Thoracic aorta (tissue), 2 donors: ENCODE results near the gene RNF8. TPM values are rescaled to one million over a fixed set of nuclear protein-coding genes. Genes with fewer than 3 reads are reported as not detected.
"Not testable (repeated sequence)": the region's sequence is repeated elsewhere in the genome, so short reads cannot be mapped to it uniquely, and the experiment has no call there.

Experiments
- ATAC-seq: fragments of 150-250 bp; one replicate; pipeline ENCODE4 v1.8.0; 2017; ENCODE audit warnings: low read depth; ENCODE audit not compliant: insufficient number of reproducible peaks, low FRiP score
- DNase-seq: peaks from one replicate; pipeline ENCODE4 v3.0.0-alpha.2; 2020; ENCODE audit warnings: low spot score
- H3K27ac ChIP-seq, 2 donors: fragments of 200-600 bp; sonication (generic); 1 replicate in 1 of 2; 2 replicates in 1 of 2; pipeline ENCODE4 v1.5.1; 2016; ENCODE audit warnings: mild to moderate bottlenecking in 2 of 2, moderate library complexity in 2 of 2
- H3K27me3 ChIP-seq: fragments of 200-600 bp; sonication (generic); replicated peaks from 2 replicates; pipeline ENCODE4 v1.6.0; 2016; ENCODE audit warnings: mild to moderate bottlenecking; ENCODE audit not compliant: insufficient read depth
- H3K36me3 ChIP-seq: fragments of 200-600 bp; sonication (generic); one replicate; pipeline ENCODE4 v1.5.1; 2016
- H3K4me1 ChIP-seq, 2 donors: fragments of 200-600 bp; sonication (generic); 1 replicate in 1 of 2; 2 replicates in 1 of 2; pipeline versions ENCODE4 v1.5.1 to v1.6.0; 2016; ENCODE audit warnings: low read depth in 2 of 2, mild to moderate bottlenecking in 1 of 2; ENCODE audit not compliant: control insufficient read depth in 1 of 2
- H3K4me3 ChIP-seq: fragments of 200-600 bp; sonication (generic); 2 replicates; pipeline ENCODE4 v1.5.1; 2016; ENCODE audit warnings: mild to moderate bottlenecking
- H3K9me3 ChIP-seq: fragments of 200-600 bp; sonication (generic); 2 replicates; pipeline ENCODE4 v1.5.1; 2016
- CTCF ChIP-seq: fragments of 200-600 bp; sonication (generic); IDR thresholded peaks from one replicate; pipeline ENCODE4 v1.5.1; 2019; ENCODE audit warnings: antibody characterized with exemption
- total RNA-seq, 2 donors: library from RNA; depleted of rRNA; stranded (reverse); fragments of >200 nt; gene quantifications; one replicate each; pipeline versions ENCODE4 v1.1.0 to v1.2.3, GENCODE V29; 2016

Gene RNF8
- 10 to 100 TPM; 10.0 to 16.6 TPM for total RNA-seq

- peak within 1 kb of the TSS; percentile 95 for H3K4me3 ChIP-seq
- peak; percentile 65 for ATAC-seq
- DNase-seq = peak; percentile 67
- no peak for TF ChIP-seq CTCF
- no peaks in the 10 kb centered on the region for H3K36me3 ChIP-seq
- peak within 1 kb of the TSS; percentile 45 to 58 for H3K27ac ChIP-seq
- peaks cover 3 to 11% of the 10 kb centered on the region in 2 donors for H3K4me1 ChIP-seq
- no peaks in the 10 kb centered on the region for H3K9me3 ChIP-seq
- no peaks in the 10 kb centered on the region for H3K27me3 ChIP-seq
Measured at GRCh38 chr6:37353761-37354525, at the start of gene RNF8. Gene RNF8 (plus strand): TSS chr6:37353983. CDS start chr6:37354165, 182 bp downstream.

DNA sequence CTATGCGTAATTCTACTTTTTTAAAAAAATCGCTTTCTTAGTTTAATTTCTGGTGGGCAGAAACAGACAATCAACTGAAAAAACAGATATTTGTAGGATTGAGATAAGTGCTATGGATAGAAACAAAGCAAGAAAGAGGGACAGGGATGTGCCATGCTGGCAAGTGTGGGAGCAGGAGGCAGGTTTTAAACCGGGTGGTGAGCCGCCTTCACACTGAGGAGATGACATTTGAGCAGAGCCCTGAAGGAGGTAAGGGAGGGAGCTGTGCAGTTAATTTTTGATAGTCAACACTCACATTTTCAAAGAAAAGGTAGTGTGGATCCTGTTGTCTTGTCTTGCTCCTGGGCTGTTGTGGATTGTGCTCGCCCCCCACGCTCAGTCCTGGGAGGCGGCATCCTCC, 49.0 kb upstream of the RNF8 start:
- no peak for ATAC-seq
- peaks cover 11% of the 10 kb centered on the region for H3K36me3 ChIP-seq
- no peak for DNase-seq
- peaks cover 8 to 19% of the 10 kb centered on the region in 2 donors for H3K4me1 ChIP-seq
- TF ChIP-seq CTCF = no peak
- H3K4me3 ChIP-seq = no peak overlapping the region
- no peak overlapping the region for H3K27ac ChIP-seq
- H3K9me3 ChIP-seq = no peaks in the 10 kb centered on the region
- no peaks in the 10 kb centered on the region for H3K27me3 ChIP-seq

DNA sequence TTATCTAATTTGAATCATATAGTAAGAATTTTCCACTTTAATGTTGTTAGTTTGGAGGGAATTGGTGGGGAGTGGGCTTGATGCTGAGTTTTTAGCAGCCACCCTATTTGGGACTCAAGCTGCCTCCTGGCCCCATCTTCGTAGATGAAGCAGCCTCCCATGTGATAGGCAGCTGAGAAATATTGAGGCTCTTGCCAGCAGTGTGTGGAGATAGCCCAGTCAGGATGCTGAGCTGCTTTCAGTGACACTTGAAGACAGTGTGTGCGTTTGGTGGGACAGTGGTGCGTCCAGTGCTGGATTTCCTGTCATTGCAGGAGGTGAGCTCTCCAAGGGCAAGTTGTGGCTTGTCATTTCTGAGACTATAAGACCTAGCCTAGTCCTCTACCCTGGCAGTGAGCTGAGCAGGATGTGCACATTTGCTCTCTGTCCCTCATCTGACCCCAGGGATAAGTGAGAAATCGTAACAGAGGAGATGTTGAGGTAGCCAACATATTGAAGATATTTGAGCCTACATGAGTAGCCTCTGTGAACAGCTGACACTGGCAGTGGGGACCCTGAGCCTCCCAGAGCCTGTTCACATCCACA, 47.9 kb upstream of the RNF8 start:
- Histone ChIP-seq H3K4me1 (peaks cover 8 to 19% of the 10 kb centered on the region in 2 donors), H3K9me3 (no peaks in the 10 kb centered on the region), H3K27me3 (no peaks in the 10 kb centered on the region), H3K4me3 (no peak overlapping the region), H3K27ac (no peak overlapping the region), H3K36me3 (peaks cover 11% of the 10 kb centered on the region)
- DNase-seq (no peak), ATAC-seq (no peak)
- no peak for TF ChIP-seq CTCF

DNA sequence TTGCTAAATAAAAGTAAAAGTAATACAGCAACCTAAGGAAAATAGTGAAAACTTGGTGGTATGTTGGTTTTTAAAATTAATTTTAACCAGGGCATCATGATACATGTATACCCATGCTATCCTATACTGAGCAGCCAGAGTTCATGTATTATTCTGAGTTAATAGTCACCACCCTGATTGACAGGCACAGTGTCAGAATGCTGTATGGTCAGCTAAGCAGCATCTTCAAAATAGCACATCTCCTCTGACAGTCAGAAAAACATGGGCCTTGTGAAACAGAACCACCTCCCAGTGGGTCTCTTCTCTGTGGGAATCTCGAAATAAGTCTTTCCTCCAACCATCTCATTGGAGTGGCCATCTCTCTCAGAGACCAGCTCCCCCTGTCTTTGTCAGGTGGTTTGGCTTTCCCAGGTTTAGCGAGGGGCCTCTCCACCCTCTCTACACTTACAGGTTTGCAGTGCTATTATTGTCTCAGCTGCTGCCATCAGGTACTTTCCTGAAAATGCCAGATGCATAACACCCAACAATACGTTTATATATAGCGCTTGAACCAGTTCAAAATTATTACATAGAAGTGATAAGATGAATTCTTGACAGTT, 47.1 kb upstream of the RNF8 start:
- Histone ChIP-seq H3K36me3 (peaks cover 11% of the 10 kb centered on the region), H3K4me1 (peaks cover 8 to 19% of the 10 kb centered on the region in 2 donors), H3K27me3 (no peaks in the 10 kb centered on the region), H3K27ac (no peak overlapping the region), H3K9me3 (no peaks in the 10 kb centered on the region), H3K4me3 (no peak overlapping the region)
- no peak for ATAC-seq
- TF ChIP-seq CTCF = no peak
- no peak for DNase-seq

DNA sequence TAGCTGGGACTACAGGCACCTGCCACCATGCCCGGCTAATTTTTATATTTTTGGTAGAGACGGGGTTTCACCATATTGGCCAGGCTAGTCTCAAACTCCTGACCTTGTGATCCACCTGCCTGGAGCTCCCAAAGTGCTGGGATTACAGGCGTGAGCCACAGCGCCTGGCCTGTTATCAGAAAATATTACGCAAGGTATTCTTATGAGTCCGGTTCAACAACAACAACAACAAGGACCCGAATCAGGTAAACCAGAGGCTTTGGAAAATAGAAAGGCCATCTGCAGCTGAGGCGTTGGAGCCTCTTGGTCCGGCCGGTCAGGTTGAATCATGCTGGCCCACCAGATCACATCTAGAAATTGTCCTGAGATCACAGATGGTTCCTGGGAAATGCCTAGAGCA, 46.3 kb upstream of the RNF8 start:
- peaks cover 8 to 19% of the 10 kb centered on the region in 2 donors for H3K4me1 ChIP-seq
- H3K9me3 ChIP-seq, H3K27me3 ChIP-seq, H3K4me3 ChIP-seq, DNase-seq, ATAC-seq: not testable (repeated sequence)
- peaks cover 11% of the 10 kb centered on the region for H3K36me3 ChIP-seq
- peak overlapping the region; percentile 68 to 69 for H3K27ac ChIP-seq
